Brain microvascular endothelial cell (primary cell): ENCODE results near the gene CD3G.

Experiments
- DNase-seq: peaks from one replicate; pipeline ENCODE4 v3.0.0-alpha.2; 2020
- H3K27ac ChIP-seq: fragments of 250-450 bp; sonication (Bioruptor Pico); 2 replicates; pipeline ENCODE4 v1.5.1; 2020; ENCODE audit warnings: mild to moderate bottlenecking, moderate library complexity
- H3K27me3 ChIP-seq: fragments of 250-450 bp; sonication (Bioruptor Pico); replicated peaks from 2 replicates; pipeline ENCODE4 v1.5.1; 2020; ENCODE audit warnings: mild to moderate bottlenecking
- H3K36me3 ChIP-seq: fragments of 250-450 bp; sonication (Bioruptor Pico); replicated peaks from 2 replicates; pipeline ENCODE4 v1.5.1; 2020; ENCODE audit warnings: mild to moderate bottlenecking
- H3K4me3 ChIP-seq: 2 replicates; pipeline ENCODE4 v1.5.1; 2011; ENCODE audit warnings: low read depth, mild to moderate bottlenecking, control low read depth, low read length, moderate library complexity
- in situ Hi-C: cut with HindIII; loops from 2 replicates; pipeline ENCODE4 v1.10.0; 2017; ENCODE audit warnings: low sequenced_read_pairs, low pct_ligation_motif_present
- TF ChIP-seq, protein P1 (sequence below): IDR thresholded peaks from 2 replicates; pipeline ENCODE4 v1.5.1; 2011; ENCODE audit warnings: low read depth, mild to moderate bottlenecking, moderate library complexity, low read length, control low read depth, inconsistent platforms; ENCODE audit errors: missing control alignments

The CD3G gene

DNA sequence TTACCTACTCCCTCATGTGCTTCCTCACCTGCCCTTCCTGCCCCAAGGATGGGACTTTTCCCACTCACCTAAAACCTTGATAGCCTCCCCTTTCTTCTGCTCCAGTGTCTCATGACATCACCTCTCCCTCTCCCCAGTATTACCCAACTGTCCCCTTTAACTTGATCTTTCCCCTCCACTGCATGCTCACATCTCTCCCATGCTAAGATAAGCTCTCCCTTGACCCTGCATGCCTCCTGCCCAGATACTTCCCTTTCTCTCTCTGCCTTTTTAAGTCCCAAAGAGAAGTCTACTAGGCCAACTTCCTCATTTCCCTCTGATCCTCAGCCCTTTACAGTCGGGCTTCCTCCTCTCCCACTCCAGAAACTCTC, 24.8 kb upstream of the CD3G start:
- Histone ChIP-seq H3K36me3 (no peaks in the 10 kb centered on the region), H3K27ac (no peak overlapping the region), H3K4me3 (no peak overlapping the region), H3K27me3 (peaks cover 11% of the 10 kb centered on the region)
- DNase-seq, result no peak
- TF ChIP-seq, protein P1, sequence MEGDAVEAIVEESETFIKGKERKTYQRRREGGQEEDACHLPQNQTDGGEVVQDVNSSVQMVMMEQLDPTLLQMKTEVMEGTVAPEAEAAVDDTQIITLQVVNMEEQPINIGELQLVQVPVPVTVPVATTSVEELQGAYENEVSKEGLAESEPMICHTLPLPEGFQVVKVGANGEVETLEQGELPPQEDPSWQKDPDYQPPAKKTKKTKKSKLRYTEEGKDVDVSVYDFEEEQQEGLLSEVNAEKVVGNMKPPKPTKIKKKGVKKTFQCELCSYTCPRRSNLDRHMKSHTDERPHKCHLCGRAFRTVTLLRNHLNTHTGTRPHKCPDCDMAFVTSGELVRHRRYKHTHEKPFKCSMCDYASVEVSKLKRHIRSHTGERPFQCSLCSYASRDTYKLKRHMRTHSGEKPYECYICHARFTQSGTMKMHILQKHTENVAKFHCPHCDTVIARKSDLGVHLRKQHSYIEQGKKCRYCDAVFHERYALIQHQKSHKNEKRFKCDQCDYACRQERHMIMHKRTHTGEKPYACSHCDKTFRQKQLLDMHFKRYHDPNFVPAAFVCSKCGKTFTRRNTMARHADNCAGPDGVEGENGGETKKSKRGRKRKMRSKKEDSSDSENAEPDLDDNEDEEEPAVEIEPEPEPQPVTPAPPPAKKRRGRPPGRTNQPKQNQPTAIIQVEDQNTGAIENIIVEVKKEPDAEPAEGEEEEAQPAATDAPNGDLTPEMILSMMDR, result no peak
- in situ Hi-C loops, result no loop called here

DNA sequence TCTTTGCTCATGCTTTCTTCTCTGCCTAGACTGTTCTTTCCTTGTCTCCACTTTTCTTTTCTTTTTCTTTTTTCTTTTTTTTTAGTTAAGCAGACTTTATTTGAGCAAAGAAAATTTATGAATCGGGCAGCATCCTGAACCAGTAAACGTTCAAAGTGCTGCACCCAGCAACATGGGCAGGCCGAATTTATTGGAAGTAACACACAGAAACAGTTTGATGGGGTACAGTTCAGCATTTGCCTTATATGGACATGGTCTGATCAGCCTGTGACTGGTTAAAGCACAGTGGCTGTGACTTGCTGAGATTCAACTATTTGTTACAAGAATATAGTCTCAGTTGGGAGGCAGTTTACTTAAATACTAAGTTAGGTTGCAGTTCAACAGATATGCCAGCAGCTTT, 23.6 kb upstream of the CD3G start:
- Histone ChIP-seq H3K36me3 (no peaks in the 10 kb centered on the region), H3K27ac (no peak overlapping the region), H3K27me3 (peaks cover 2% of the 10 kb centered on the region), H3K4me3 (no peak overlapping the region)
- TF ChIP-seq, protein P1, result no peak
- DNase-seq, result no peak
- in situ Hi-C loops, result no loop called here

- no peak for DNase-seq
- Histone ChIP-seq H3K4me3 (no peak overlapping the region), H3K27me3 (no peaks in the 10 kb centered on the region), H3K27ac (no peak overlapping the region), H3K36me3 (no peaks in the 10 kb centered on the region)
- in situ Hi-C loops, result no loop called here
- TF ChIP-seq, protein P1, result no peak
These were observed 22.6 kb upstream of the CD3G start for GRCh38 chr11:118321386-118322082.

GRCh38 chr11:118322721-118323120, 21.4 kb upstream of the CD3G start:
- no peak overlapping the region for H3K4me3 ChIP-seq
- no peak for DNase-seq
- H3K27me3 ChIP-seq, result no peaks in the 10 kb centered on the region
- no peak overlapping the region for H3K27ac ChIP-seq
- H3K36me3 ChIP-seq, result no peaks in the 10 kb centered on the region
- in situ Hi-C loops, result no loop called here
- TF ChIP-seq, protein P1, result no peak

DNA sequence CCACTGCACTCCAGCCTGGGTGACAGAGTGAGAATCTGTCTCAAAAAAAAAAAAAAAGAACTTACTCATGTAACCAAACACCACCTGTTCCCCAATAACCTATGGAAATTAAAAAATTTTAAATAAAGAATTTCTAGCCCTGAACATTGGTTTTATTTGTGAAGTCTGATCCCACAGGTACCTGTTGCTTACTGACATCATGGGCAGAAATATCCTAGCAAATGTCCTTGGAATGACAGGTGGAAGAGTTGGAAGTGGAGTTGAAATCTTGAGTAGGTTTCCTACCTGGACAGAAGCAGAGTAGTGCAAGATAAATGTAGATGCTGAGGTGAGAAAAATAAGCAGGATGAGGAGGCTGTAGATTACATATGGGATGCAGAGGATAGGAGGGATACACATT, 18.9 kb upstream of the CD3G start:
- TF ChIP-seq, protein P1, result no peak
- in situ Hi-C loops, result no loop called here
- no peak for DNase-seq

DNA sequence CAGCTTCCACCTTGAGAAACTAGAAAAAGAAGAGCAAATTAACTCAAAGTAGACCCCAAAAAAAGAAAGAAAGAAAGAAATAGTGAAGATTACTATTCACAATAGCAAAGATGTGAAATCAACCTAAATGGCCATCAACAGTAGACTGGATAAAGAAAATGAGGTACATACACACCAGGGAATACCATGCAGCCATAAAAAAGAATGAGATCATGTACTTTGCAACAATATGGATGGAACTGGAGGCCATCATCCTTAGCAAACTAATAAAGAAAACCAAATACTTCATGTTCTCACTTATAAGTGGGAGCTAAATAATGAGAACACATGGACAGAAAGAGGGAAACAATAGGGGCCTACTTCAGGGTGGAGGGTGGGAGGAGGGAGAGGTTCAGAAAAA, 15.4 kb upstream of the CD3G start:
- Histone ChIP-seq H3K36me3 (no peaks in the 10 kb centered on the region), H3K4me3 (no peak overlapping the region), H3K27me3 (no peaks in the 10 kb centered on the region), H3K27ac (no peak overlapping the region)
- TF ChIP-seq, protein P1, result no peak
- in situ Hi-C loops, result no loop called here
- DNase-seq, result no peak

More for the DNA sequence above, 18.9 kb upstream of the CD3G start:
- no peak overlapping the region for H3K4me3 ChIP-seq
- no peak overlapping the region for H3K27ac ChIP-seq
- H3K36me3 ChIP-seq, result no peaks in the 10 kb centered on the region
- no peaks in the 10 kb centered on the region for H3K27me3 ChIP-seq
